Measurements from ENCODE around the gene AFTPH.

GRCh38 chr2:64489081-64489751 lies 34.9 kb upstream of the AFTPH start:
- no peak for TF ChIP-seq CTCF (IDR thresholded peaks at IDR 0.05)
- no peak for TF ChIP-seq EZH2phosphoT487 (IDR thresholded peaks at IDR 0.05)
- TF ChIP-seq EZH2 (IDR thresholded peaks at IDR 0.05), result no peak
